ENCODE data around the gene ENAM. TPM values are rescaled to one million over a fixed set of nuclear protein-coding genes. Genes with fewer than 3 reads are reported as not detected.

The ENAM gene
- total and polyA plus RNA-seq, 2 of the 13 experiments (the other 11 are each of a cell fraction or from before 2014, with no cell fraction given), result not detected

DNA sequence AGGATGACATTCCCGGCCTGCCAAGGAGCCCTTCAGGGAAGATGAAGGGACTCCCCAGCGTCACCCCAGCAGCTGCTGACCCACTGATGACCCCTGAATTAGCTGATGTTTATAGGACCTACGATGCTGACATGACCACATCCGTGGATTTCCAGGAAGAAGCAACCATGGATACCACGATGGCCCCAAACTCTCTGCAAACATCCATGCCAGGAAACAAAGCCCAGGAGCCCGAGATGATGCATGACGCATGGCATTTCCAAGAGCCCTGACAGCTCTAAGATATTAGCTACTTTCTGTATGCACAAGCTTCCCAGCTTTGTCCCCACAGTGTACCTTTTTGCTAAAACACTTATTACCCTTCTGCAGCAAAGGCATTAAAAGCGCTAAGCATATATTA lies 22.1 kb upstream of the ENAM start:
- no TSS peak for BruUV-seq (replicated peaks)
- intact Hi-C loops (cut with micrococcal nuclease; ENCODE audit: unreplicated experiment), result loop anchor here (10.0 kb wide), 2 partner anchors 948 to 1698 kb away; no protein-coding TSS in a partner anchor
- no peak overlapping the region for H3K4me3 ChIP-seq (replicated peaks in 1 of 3; ENCODE audit: insufficient read depth in 1 of 3, low read depth in 2 of 3, low read length in 3 of 3)
- no peaks in the 10 kb centered on the region for H3K4me1 ChIP-seq (ENCODE audit: insufficient read depth, low read length)
- H3K36me3 ChIP-seq (replicated peaks in 1 of 2; ENCODE audit: control insufficient read depth in 1 of 2, insufficient read depth in 2 of 2, low read length in 2 of 2), result no peaks in the 10 kb centered on the region
- no peak overlapping the region for H3K4me2 ChIP-seq (ENCODE audit: low read depth, low read length)
- H2AFZ ChIP-seq (ENCODE audit: low read length), result no peak overlapping the region
- H4K20me1 ChIP-seq (ENCODE audit: insufficient read depth, low read length), result no peaks in the 10 kb centered on the region
- ATAC-seq (no peak), FAIRE-seq (no peak), DNase-seq (ENCODE audit: low spot score) (no peak)
- no peak overlapping the region for H3K9ac ChIP-seq (ENCODE audit: insufficient read depth, low read depth, low read length)
- H3K27me3 ChIP-seq (ENCODE audit: control insufficient read depth in 1 of 2, insufficient read depth in 2 of 2, low read length in 2 of 2), result no peaks in the 10 kb centered on the region
- H3K79me2 ChIP-seq (ENCODE audit: insufficient read depth, low read length), result no peaks in the 10 kb centered on the region
- H3K27ac ChIP-seq (ENCODE audit: extremely low read length, insufficient read depth, low read length), result no peak overlapping the region
- ChIA-PET POLR2A (no interaction called here), CTCF (ENCODE audit: low intra/inter-chr PET ratio, low total read pairs) (no interaction called here)
- in situ Hi-C loops (cut with HindIII; ENCODE audit: extremely low pct_ligation_motif_present, low pct_unique_long_range_greater_than_20kb), result no loop called here
- whole genome bisulfite sequencing (ENCODE audit: low lambda C conversion rate), result 73% methylated on average over 3 of the region's 8 CpGs
- no peaks in the 10 kb centered on the region for H3K9me3 ChIP-seq (ENCODE audit: low read length)
- TF ChIP-seq ARNTL (CRISPR knock-in tag; IDR thresholded peaks at IDR 0.05), result no peak
- no peak for TF ChIP-seq ASH2L (IDR thresholded peaks at IDR 0.05; ENCODE audit: insufficient read length, low read depth, low read length)
- no peak for TF ChIP-seq ATM (IDR thresholded peaks at IDR 0.05; ENCODE audit: borderline replicate concordance)
- TF ChIP-seq, protein P1, sequence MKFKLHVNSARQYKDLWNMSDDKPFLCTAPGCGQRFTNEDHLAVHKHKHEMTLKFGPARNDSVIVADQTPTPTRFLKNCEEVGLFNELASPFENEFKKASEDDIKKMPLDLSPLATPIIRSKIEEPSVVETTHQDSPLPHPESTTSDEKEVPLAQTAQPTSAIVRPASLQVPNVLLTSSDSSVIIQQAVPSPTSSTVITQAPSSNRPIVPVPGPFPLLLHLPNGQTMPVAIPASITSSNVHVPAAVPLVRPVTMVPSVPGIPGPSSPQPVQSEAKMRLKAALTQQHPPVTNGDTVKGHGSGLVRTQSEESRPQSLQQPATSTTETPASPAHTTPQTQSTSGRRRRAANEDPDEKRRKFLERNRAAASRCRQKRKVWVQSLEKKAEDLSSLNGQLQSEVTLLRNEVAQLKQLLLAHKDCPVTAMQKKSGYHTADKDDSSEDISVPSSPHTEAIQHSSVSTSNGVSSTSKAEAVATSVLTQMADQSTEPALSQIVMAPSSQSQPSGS (CRISPR knock-in tag; IDR thresholded peaks at IDR 0.05), result no peak
- TF ChIP-seq RFXAP (CRISPR knock-in tag; IDR thresholded peaks at IDR 0.05; ENCODE audit: borderline replicate concordance), result no peak
- TF ChIP-seq KDM2A (CRISPR knock-in tag; IDR thresholded peaks at IDR 0.05; ENCODE audit: borderline replicate concordance, low read depth), result no peak
- TF ChIP-seq, protein P2, sequence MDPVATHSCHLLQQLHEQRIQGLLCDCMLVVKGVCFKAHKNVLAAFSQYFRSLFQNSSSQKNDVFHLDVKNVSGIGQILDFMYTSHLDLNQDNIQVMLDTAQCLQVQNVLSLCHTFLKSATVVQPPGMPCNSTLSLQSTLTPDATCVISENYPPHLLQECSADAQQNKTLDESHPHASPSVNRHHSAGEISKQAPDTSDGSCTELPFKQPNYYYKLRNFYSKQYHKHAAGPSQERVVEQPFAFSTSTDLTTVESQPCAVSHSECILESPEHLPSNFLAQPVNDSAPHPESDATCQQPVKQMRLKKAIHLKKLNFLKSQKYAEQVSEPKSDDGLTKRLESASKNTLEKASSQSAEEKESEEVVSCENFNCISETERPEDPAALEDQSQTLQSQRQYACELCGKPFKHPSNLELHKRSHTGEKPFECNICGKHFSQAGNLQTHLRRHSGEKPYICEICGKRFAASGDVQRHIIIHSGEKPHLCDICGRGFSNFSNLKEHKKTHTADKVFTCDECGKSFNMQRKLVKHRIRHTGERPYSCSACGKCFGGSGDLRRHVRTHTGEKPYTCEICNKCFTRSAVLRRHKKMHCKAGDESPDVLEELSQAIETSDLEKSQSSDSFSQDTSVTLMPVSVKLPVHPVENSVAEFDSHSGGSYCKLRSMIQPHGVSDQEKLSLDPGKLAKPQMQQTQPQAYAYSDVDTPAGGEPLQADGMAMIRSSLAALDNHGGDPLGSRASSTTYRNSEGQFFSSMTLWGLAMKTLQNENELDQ (CRISPR knock-in tag; IDR thresholded peaks at IDR 0.05; ENCODE audit: borderline replicate concordance), result no peak
- no peak for TF ChIP-seq ZNF570 (CRISPR knock-in tag; IDR thresholded peaks at IDR 0.05; ENCODE audit: borderline replicate concordance)
- TF ChIP-seq ISX (CRISPR knock-in tag; conservative IDR thresholded peaks at IDR 0.05), result no peak
- no peak for TF ChIP-seq NCOA5 (CRISPR knock-in tag; IDR thresholded peaks at IDR 0.05)
- TF ChIP-seq ZNF776 (CRISPR knock-in tag; IDR thresholded peaks at IDR 0.05), result no peak
- TF ChIP-seq BRD4 (CRISPR knock-in tag; IDR thresholded peaks at IDR 0.05), result no peak
- no peak for TF ChIP-seq SP2 (CRISPR knock-in tag; IDR thresholded peaks at IDR 0.05)
- TF ChIP-seq, protein P3, sequence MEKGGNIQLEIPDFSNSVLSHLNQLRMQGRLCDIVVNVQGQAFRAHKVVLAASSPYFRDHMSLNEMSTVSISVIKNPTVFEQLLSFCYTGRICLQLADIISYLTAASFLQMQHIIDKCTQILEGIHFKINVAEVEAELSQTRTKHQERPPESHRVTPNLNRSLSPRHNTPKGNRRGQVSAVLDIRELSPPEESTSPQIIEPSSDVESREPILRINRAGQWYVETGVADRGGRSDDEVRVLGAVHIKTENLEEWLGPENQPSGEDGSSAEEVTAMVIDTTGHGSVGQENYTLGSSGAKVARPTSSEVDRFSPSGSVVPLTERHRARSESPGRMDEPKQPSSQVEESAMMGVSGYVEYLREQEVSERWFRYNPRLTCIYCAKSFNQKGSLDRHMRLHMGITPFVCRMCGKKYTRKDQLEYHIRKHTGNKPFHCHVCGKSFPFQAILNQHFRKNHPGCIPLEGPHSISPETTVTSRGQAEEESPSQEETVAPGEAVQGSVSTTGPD (CRISPR knock-in tag; IDR thresholded peaks at IDR 0.05), result no peak
